MM.1S (cell line): ENCODE results near the gene HAT1.

Source experiments
- DNase-seq: peaks from one replicate; pipeline ENCODE4 v3.0.0-alpha.2; 2015
- H2AFZ ChIP-seq: fragments of 300-600 bp; sonication (generic); 2 replicates; pipeline ENCODE4 v1.6.0; 2016; ENCODE audit warnings: antibody characterized with exemption, low read length
- H3F3A ChIP-seq: fragments of 300-600 bp; sonication (generic); 2 replicates; pipeline ENCODE4 v1.6.1; 2016; ENCODE audit warnings: mild to moderate bottlenecking, antibody characterized with exemption, low read length, moderate library complexity, mixed read lengths; ENCODE audit not compliant: insufficient read depth
- H3K27ac ChIP-seq: fragments of 300-600 bp; sonication (generic); 2 replicates; pipeline ENCODE4 v1.5.1; 2016; ENCODE audit warnings: mild to moderate bottlenecking, low read length
- H3K27me3 ChIP-seq: fragments of 300-600 bp; sonication (generic); replicated peaks from 2 replicates; pipeline ENCODE4 v1.6.0; 2016; ENCODE audit warnings: low read length; ENCODE audit not compliant: insufficient read depth
- H3K36me3 ChIP-seq: fragments of 300-600 bp; sonication (generic); replicated peaks from 2 replicates; pipeline ENCODE4 v1.6.1; 2016; ENCODE audit warnings: mild to moderate bottlenecking, low read length, mixed read lengths; ENCODE audit not compliant: insufficient read depth
- H3K4me1 ChIP-seq: fragments of 300-600 bp; sonication (generic); 2 replicates; pipeline ENCODE4 v1.6.1; 2016; ENCODE audit warnings: low read length, mixed read lengths
- H3K4me2 ChIP-seq: fragments of 300-600 bp; sonication (generic); 2 replicates; pipeline ENCODE4 v1.6.0; 2016; ENCODE audit warnings: low read depth, low read length
- H3K4me3 ChIP-seq: fragments of 300-600 bp; sonication (generic); 2 replicates; pipeline ENCODE4 v1.5.1; 2016; ENCODE audit warnings: low read length, mixed read lengths
- H3K79me2 ChIP-seq: fragments of 300-600 bp; sonication (generic); 2 replicates; pipeline ENCODE4 v1.6.1; 2016; ENCODE audit warnings: mixed run types, low read length, mixed read lengths
- H3K9ac ChIP-seq: fragments of 300-600 bp; sonication (generic); 2 replicates; pipeline ENCODE4 v1.6.1; 2016; ENCODE audit warnings: low read length, mixed read lengths
- H3K9me2 ChIP-seq: fragments of 300-600 bp; sonication (generic); replicated peaks from 2 replicates; pipeline ENCODE4 v1.6.1; 2016; ENCODE audit warnings: mild to moderate bottlenecking, low read length, mixed read lengths; ENCODE audit not compliant: insufficient read depth
- H3K9me3 ChIP-seq: fragments of 300-600 bp; sonication (generic); replicated peaks from 2 replicates; pipeline ENCODE4 v1.6.1; 2016; ENCODE audit warnings: mild to moderate bottlenecking, low read length, mixed read lengths; ENCODE audit not compliant: insufficient read depth
- H4K20me1 ChIP-seq: fragments of 300-600 bp; sonication (generic); 2 replicates; pipeline ENCODE4 v1.6.1; 2016; ENCODE audit warnings: mild to moderate bottlenecking, low read length, moderate library complexity, mixed read lengths; ENCODE audit not compliant: insufficient read depth
- CTCF ChIP-seq: fragments of 300-600 bp; sonication (generic); IDR thresholded peaks from 2 replicates; pipeline ENCODE4 v1.5.1; 2016; ENCODE audit warnings: antibody characterized with exemption, low read length, mixed read lengths
- EZH2 ChIP-seq: fragments of 300-600 bp; sonication (generic); optimal IDR thresholded peaks from 2 replicates; pipeline ENCODE3; 2017; ENCODE audit warnings: low read depth, mild to moderate bottlenecking, antibody characterized with exemption, low read length, mixed read lengths
- EZH2phosphoT487 ChIP-seq: fragments of 300-600 bp; sonication (generic); IDR thresholded peaks from 2 replicates; pipeline ENCODE4 v1.6.1; 2018; ENCODE audit warnings: antibody characterized with exemption, low read length

Gene HAT1

GRCh38 chr2:171939743-171940071 lies 17.4 kb downstream of the HAT1 start:
- no peaks in the 10 kb centered on the region for H3K4me1 ChIP-seq
- H3K4me3 ChIP-seq, result no peak overlapping the region
- no peak overlapping the region for H2AFZ ChIP-seq
- H3K79me2 ChIP-seq, result peaks cover 89% of the 10 kb centered on the region
- no peaks in the 10 kb centered on the region for H3K36me3 ChIP-seq
- no peaks in the 10 kb centered on the region for H3K27me3 ChIP-seq
- H3K4me2 ChIP-seq, result no peak overlapping the region
- no peak for DNase-seq
- TF ChIP-seq EZH2phosphoT487 (no peak), CTCF (no peak), EZH2 (no peak)
- no peaks in the 10 kb centered on the region for H3K9me3 ChIP-seq
- H4K20me1 ChIP-seq, result no peaks in the 10 kb centered on the region
- no peaks in the 10 kb centered on the region for H3K9me2 ChIP-seq
- H3F3A ChIP-seq, result no peaks in the 10 kb centered on the region
- no peak overlapping the region for H3K9ac ChIP-seq
- no peak overlapping the region for H3K27ac ChIP-seq

DNA sequence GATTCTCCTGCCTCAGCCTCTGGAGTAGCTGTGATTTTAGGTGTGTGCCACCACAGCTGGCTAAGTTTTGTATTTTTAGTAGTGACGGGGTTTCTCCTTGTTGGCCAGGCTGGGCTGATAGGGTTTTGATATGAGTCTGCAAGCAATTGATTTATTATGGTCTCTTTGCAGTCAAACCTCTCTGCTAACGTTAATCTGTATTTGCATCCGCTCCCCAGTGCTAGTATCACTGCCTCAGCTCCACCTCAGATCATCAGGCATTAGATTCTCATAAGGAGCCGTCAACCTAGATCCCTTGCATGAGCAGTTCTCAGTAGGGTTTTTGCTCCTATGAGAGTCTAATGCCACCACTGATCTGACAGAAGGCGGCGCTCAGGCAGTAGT lies 19.0 kb downstream of the HAT1 start:
- peaks cover 86% of the 10 kb centered on the region for H3K79me2 ChIP-seq
- no peak for DNase-seq
- H3K9ac ChIP-seq, result no peak overlapping the region
- no peaks in the 10 kb centered on the region for H3K9me2 ChIP-seq
- H3K9me3 ChIP-seq, result no peaks in the 10 kb centered on the region
- no peak overlapping the region for H3K4me2 ChIP-seq
- H3K4me3 ChIP-seq, result no peak overlapping the region
- H2AFZ ChIP-seq, result no peak overlapping the region
- TF ChIP-seq EZH2phosphoT487, result no peak
- no peak for TF ChIP-seq CTCF
- TF ChIP-seq EZH2, result no peak
- no peaks in the 10 kb centered on the region for H4K20me1 ChIP-seq
- no peaks in the 10 kb centered on the region for H3F3A ChIP-seq
- H3K4me1 ChIP-seq, result no peaks in the 10 kb centered on the region
- H3K36me3 ChIP-seq, result no peaks in the 10 kb centered on the region
- no peaks in the 10 kb centered on the region for H3K27me3 ChIP-seq
- H3K27ac ChIP-seq, result no peak overlapping the region

- no peaks in the 10 kb centered on the region for H3K9me3 ChIP-seq
- no peaks in the 10 kb centered on the region for H3F3A ChIP-seq
- H2AFZ ChIP-seq, result no peak overlapping the region
- H3K4me2 ChIP-seq, result no peak overlapping the region
- H4K20me1 ChIP-seq, result no peaks in the 10 kb centered on the region
- no peak overlapping the region for H3K4me3 ChIP-seq
- no peaks in the 10 kb centered on the region for H3K4me1 ChIP-seq
- no peaks in the 10 kb centered on the region for H3K9me2 ChIP-seq
- TF ChIP-seq EZH2, result no peak
- TF ChIP-seq CTCF, result no peak
- no peak for TF ChIP-seq EZH2phosphoT487
- no peaks in the 10 kb centered on the region for H3K36me3 ChIP-seq
- DNase-seq, result no peak
- no peaks in the 10 kb centered on the region for H3K27me3 ChIP-seq
- H3K79me2 ChIP-seq, result peaks cover 68% of the 10 kb centered on the region
- H3K9ac ChIP-seq, result no peak overlapping the region
- H3K27ac ChIP-seq, result no peak overlapping the region
These were observed 21.6 kb downstream of the HAT1 start for GRCh38 chr2:171943869-171944268.
